Measurements from ENCODE around the gene DNAJB1. TPM values are rescaled to one million over a fixed set of nuclear protein-coding genes. Genes with fewer than 3 reads are reported as not detected.

The DNAJB1 gene
- total RNA-seq, 1 experiment from 2014 or later = 77.7 TPM

DNA sequence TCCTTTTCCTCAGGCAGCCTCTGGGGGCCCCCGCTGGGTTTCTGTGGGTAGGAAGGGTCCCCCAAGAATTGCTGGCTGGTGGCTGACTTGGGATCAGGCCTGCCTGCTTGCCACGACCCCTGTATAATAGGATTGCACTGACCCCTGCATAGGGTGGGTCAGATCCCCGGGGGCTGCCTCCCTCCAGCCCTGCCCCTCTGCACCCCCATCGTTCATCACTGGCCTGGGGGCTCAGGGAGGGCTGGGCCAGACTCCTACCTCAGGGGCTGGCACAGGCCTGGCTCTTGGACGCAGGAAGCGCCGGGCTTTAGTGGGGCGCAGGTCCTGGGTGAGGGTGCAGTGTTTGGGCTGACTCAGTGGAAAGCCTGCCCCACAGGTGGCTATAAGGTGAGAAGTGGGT is 43.1 kb upstream of the DNAJB1 start:
- WGBS (ENCODE audit: extremely low coverage, insufficient read length, low lambda C conversion rate) = no CpG with 5 or more reads among the region's 8 CpGs
- Histone ChIP-seq H3K4me1 (ENCODE audit: insufficient read depth, low read length) (no peaks in the 10 kb centered on the region; the same call in 1 of the 2 replicates), H2BK120ac (ENCODE audit: low read depth, low read length, poor library complexity, severe bottlenecking) (no peak overlapping the region), H2BK12ac (ENCODE audit: insufficient read length, low read depth, low read length) (no peak overlapping the region), H2AFZ (ENCODE audit: low read length) (no peak overlapping the region), H4K91ac (ENCODE audit: insufficient read length, low read depth, low read length) (no peak overlapping the region), H3K79me1 (ENCODE audit: insufficient read depth, low read depth, low read length, poor library complexity, severe bottlenecking) (peaks cover 9% of the 10 kb centered on the region), H3K56ac (ENCODE audit: insufficient read length, low read depth, low read length) (no peak overlapping the region), H3K27me3 (ENCODE audit: insufficient read depth, low read length) (no peaks in the 10 kb centered on the region), H3K23me2 (ENCODE audit: insufficient read length, low read depth, low read length, poor library complexity, severe bottlenecking) (no peaks in the 10 kb centered on the region), H3K23ac (ENCODE audit: insufficient read length, low read depth, low read length) (no peak overlapping the region), H4K5ac (ENCODE audit: insufficient read length, low read depth, low read length) (no peak overlapping the region), H3K4ac (ENCODE audit: low read depth, low read length) (no peak overlapping the region), H3K9me3 (ENCODE audit: control insufficient read depth, low read depth, low read length) (no peaks in the 10 kb centered on the region), H3K14ac (ENCODE audit: insufficient read depth, low read length) (no peak overlapping the region; the same call in 1 of the 2 replicates), H3K27ac (ENCODE audit: insufficient read length, low read depth, low read length) (no peak overlapping the region), H2BK15ac (ENCODE audit: low read depth, low read length) (no peak overlapping the region), H4K8ac (replicated peaks; ENCODE audit: insufficient read length, low read depth, low read length) (no peak overlapping the region), H2BK5ac (ENCODE audit: insufficient read length, low read length) (no peak overlapping the region), H3K79me2 (ENCODE audit: insufficient read depth, low read length) (peaks cover 1% of the 10 kb centered on the region; the same call in 1 of the 2 replicates), H2BK20ac (ENCODE audit: low read depth, low read length, poor library complexity, severe bottlenecking) (no peak overlapping the region), H3T11ph (ENCODE audit: low read length) (no peak overlapping the region), H3K9ac (ENCODE audit: extremely low read depth, insufficient read length, low read length) (no peak overlapping the region), H4K20me1 (ENCODE audit: control insufficient read depth, insufficient read depth, insufficient read length) (no peaks in the 10 kb centered on the region), H2AK5ac (ENCODE audit: insufficient read length, low read length) (no peak overlapping the region), H3K18ac (ENCODE audit: insufficient read length, low read depth, low read length) (no peak overlapping the region), H3K4me2 (ENCODE audit: insufficient read depth, insufficient read length, low read length) (no peak overlapping the region)
- Mint-ChIP-seq H3K36me3 (ENCODE audit: insufficient read depth in 1 of 3, low read depth in 3 of 3) (peaks cover 2 to 7% (median 3%) of the 10 kb centered on the region in 3 experiments; a peak in 4 of 7 replicates), H3K27ac (peak overlapping the region in 2 of 3 experiments; percentile 78 to 88; a peak in 2 of 7 replicates), H3K4me3 (no peak overlapping the region), H3K9me3 (no peaks in the 10 kb centered on the region), H3K4me1 (peaks cover 33 to 48% of the 10 kb centered on the region in 2 experiments), H3K27me3 (ENCODE audit: low read depth) (no peaks in the 10 kb centered on the region)
- no peak for DNase-seq
- TF ChIP-seq, protein P1, sequence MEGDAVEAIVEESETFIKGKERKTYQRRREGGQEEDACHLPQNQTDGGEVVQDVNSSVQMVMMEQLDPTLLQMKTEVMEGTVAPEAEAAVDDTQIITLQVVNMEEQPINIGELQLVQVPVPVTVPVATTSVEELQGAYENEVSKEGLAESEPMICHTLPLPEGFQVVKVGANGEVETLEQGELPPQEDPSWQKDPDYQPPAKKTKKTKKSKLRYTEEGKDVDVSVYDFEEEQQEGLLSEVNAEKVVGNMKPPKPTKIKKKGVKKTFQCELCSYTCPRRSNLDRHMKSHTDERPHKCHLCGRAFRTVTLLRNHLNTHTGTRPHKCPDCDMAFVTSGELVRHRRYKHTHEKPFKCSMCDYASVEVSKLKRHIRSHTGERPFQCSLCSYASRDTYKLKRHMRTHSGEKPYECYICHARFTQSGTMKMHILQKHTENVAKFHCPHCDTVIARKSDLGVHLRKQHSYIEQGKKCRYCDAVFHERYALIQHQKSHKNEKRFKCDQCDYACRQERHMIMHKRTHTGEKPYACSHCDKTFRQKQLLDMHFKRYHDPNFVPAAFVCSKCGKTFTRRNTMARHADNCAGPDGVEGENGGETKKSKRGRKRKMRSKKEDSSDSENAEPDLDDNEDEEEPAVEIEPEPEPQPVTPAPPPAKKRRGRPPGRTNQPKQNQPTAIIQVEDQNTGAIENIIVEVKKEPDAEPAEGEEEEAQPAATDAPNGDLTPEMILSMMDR (conservative IDR thresholded peaks at IDR 0.05) = no peak

Measured in H9 (cell line).